Neutrophil (primary cell): Measurements from ENCODE around the gene WNT3A.

ENCODE experiments used
- H3K27ac ChIP-seq: fragments of 200-600 bp; sonication (generic); 2 replicates; pipeline ENCODE4 v1.5.1; 2016; ENCODE audit warnings: mild to moderate bottlenecking, moderate library complexity
- H3K27me3 ChIP-seq: fragments of 200-600 bp; sonication (generic); 2 replicates; pipeline ENCODE4 v1.6.0; 2016; ENCODE audit warnings: mild to moderate bottlenecking
- H3K36me3 ChIP-seq: fragments of 200-600 bp; sonication (generic); 2 replicates; pipeline ENCODE4 v1.5.1; 2017
- H3K4me1 ChIP-seq, 2 experiments: fragments of 200-600 bp in 1 of 2; sonication (generic) in 1 of 2; 1 replicate in 1 of 2; 2 replicates in 1 of 2; pipeline versions ENCODE4 v1.5.1 to v1.6.1; 2013 to 2016; ENCODE audit warnings: low read depth in 1 of 2, low read length in 1 of 2, mild to moderate bottlenecking in 1 of 2, moderate library complexity in 1 of 2; ENCODE audit not compliant: control insufficient read depth in 1 of 2, insufficient read depth in 1 of 2
- H3K4me3 ChIP-seq, 2 experiments: fragments of 200-600 bp in 1 of 2; sonication (generic) in 1 of 2; 1 replicate in 1 of 2; 2 replicates in 1 of 2; pipeline ENCODE4 v1.5.1; 2013 to 2016; ENCODE audit warnings: low read depth in 1 of 2, low read length in 1 of 2, mild to moderate bottlenecking in 1 of 2, moderate library complexity in 1 of 2
- H3K9me3 ChIP-seq: fragments of 200-600 bp; sonication (generic); 2 replicates; pipeline ENCODE4 v1.5.1; 2016
- CTCF ChIP-seq: fragments of 200-600 bp; sonication (generic); IDR thresholded peaks from 2 replicates; pipeline ENCODE4 v1.5.1; 2016; ENCODE audit warnings: antibody characterized with exemption

Gene WNT3A

DNA sequence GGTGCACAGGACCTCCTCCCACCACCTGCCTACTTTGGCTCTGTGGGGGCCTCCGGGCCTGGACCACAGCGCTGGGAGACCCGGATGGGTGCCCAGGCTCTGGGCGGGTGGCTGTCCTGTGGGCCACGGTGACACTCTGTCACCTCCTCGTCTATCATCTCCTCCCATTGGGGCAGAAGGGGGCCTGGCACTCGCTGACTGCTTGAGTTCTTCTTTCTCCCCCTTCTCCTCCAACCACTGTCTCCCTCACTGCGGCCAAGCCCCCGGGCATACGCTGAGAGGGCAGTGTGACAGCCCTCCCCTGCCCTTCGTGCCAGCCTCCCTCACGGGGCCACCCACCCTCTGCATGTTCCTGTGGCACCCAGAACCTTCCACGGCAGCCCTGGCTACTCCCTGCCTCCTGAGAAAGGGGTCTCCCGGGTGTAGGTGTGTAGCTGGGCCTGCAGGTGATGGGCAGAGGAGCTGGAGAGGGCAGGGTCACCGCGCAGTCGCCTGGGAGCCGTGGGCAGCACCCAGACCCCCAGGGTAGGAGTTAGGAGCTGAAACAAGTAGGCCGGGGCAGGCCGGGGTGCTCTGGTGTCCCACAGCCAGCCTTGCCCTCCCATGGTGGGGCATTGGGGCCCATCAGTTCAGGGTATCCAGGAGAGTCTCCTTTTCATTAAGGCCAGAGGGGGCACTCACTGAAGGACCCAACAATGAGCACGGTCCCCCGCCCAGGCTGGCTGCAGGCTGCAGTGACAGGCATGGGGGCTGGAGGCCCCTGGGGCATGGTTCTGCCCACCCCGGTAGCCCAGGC, 66.5 kb downstream of the WNT3A start:
- Histone ChIP-seq H3K27me3 (peaks cover 67% of the 10 kb centered on the region), H3K9me3 (no peaks in the 10 kb centered on the region), H3K4me3 (no peak overlapping the region), H3K36me3 (no peaks in the 10 kb centered on the region), H3K27ac (no peak overlapping the region), H3K4me1 (peaks cover 4% of the 10 kb centered on the region in 2 experiments)
- TF ChIP-seq CTCF, result no peak

- Histone ChIP-seq H3K9me3 (no peaks in the 10 kb centered on the region), H3K27me3 (peaks cover 60% of the 10 kb centered on the region), H3K27ac (no peak overlapping the region), H3K36me3 (no peaks in the 10 kb centered on the region), H3K4me3 (no peak overlapping the region), H3K4me1 (peaks cover 11 to 12% of the 10 kb centered on the region in 2 experiments)
- no peak for TF ChIP-seq CTCF
These were observed 67.2 kb downstream of the WNT3A start for GRCh38 chr1:228073857-228074545.

- no peaks in the 10 kb centered on the region for H3K36me3 ChIP-seq
- no peak for TF ChIP-seq CTCF
- no peak overlapping the region for H3K4me3 ChIP-seq
- H3K9me3 ChIP-seq, result no peaks in the 10 kb centered on the region
- no peak overlapping the region for H3K27ac ChIP-seq
- peaks cover 14 to 17% of the 10 kb centered on the region in 2 experiments for H3K4me1 ChIP-seq
- peaks cover 51% of the 10 kb centered on the region for H3K27me3 ChIP-seq
These were observed 68.3 kb downstream of the WNT3A start for GRCh38 chr1:228074954-228075730.

DNA sequence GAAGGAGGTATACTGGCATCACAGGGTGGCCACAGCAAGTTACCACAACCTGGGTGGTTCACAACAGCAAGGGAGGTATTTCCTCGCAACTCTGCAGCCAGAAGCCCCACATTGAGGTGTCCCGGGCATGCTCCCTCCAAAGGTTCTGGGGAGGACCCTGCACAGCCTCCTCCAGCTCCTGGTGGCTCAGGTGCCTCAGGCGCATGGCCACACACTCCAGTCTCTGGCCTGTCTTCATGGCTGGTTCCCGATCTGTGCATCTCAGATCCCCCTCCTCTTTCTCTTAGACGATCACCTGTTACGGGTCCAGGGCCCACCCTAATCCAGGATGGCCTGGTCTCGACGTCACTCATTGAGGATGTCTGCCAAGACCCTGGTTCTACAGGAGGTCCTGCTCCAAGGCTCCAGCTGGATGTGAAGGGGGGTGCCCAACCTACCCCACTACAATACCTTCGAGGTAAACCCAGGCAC, 69.0 kb downstream of the WNT3A start:
- Histone ChIP-seq H3K27ac (no peak overlapping the region), H3K4me1 (peaks cover 14 to 17% of the 10 kb centered on the region in 2 experiments), H3K27me3 (peaks cover 44% of the 10 kb centered on the region), H3K4me3 (no peak overlapping the region), H3K36me3 (no peaks in the 10 kb centered on the region), H3K9me3 (no peaks in the 10 kb centered on the region)
- TF ChIP-seq CTCF, result no peak

GRCh38 chr1:228076796-228077430, 70.1 kb downstream of the WNT3A start:
- no peak for TF ChIP-seq CTCF
- no peak overlapping the region for H3K27ac ChIP-seq
- H3K36me3 ChIP-seq, result no peaks in the 10 kb centered on the region
- H3K4me1 ChIP-seq, result peaks cover 22 to 25% of the 10 kb centered on the region in 2 experiments
- H3K27me3 ChIP-seq, result peaks cover 33% of the 10 kb centered on the region
- no peaks in the 10 kb centered on the region for H3K9me3 ChIP-seq
- H3K4me3 ChIP-seq, result no peak overlapping the region
